ENCODE measurements around the gene FLCN.
"Not testable (repeated sequence)": the region's sequence is repeated elsewhere in the genome, so short reads cannot be mapped to it uniquely, and the experiment has no call there.

GRCh38 chr17:17255689-17256088 is 18.7 kb upstream of the FLCN start:
- not testable (repeated sequence) for TF ChIP-seq CTCF, POLR2A (IDR thresholded peaks at IDR 0.05)

Data from lower leg skin (tissue), 3 donors.